Mesenchymal stem cell (in vitro differentiated cells and primary cell): ENCODE measurements around the gene GGACT.

Source experiments
- DNase-seq: peaks from one replicate; pipeline ENCODE4 v3.0.0-alpha.2; 2013
- H2AFZ ChIP-seq: one replicate; pipeline ENCODE4 v1.6.1; 2013; ENCODE audit warnings: low read depth, mild to moderate bottlenecking, control low read depth, inconsistent platforms, low read length, moderate library complexity
- H2AK5ac ChIP-seq: 2 replicates; pipeline ENCODE4 v1.6.1; 2013; ENCODE audit warnings: low read length, moderate library complexity, mild to moderate bottlenecking, inconsistent platforms; ENCODE audit not compliant: severe bottlenecking
- H2BK120ac ChIP-seq: one replicate; pipeline ENCODE4 v1.6.1; 2013; ENCODE audit warnings: low read depth, mild to moderate bottlenecking, inconsistent platforms, low read length, moderate library complexity
- H2BK12ac ChIP-seq, 2 experiments: one replicate each; pipeline ENCODE4 v1.6.1; 2013; ENCODE audit warnings: inconsistent platforms in 2 of 2, low read length in 2 of 2, mild to moderate bottlenecking in 2 of 2, moderate library complexity in 2 of 2, control low read depth in 1 of 2
- H2BK15ac ChIP-seq: one replicate; pipeline ENCODE4 v1.6.1; 2013; ENCODE audit warnings: mild to moderate bottlenecking, low read depth, inconsistent platforms; ENCODE audit not compliant: poor library complexity, severe bottlenecking
- H2BK5ac ChIP-seq: 2 replicates; pipeline ENCODE4 v1.6.1; 2013; ENCODE audit warnings: low read depth, mild to moderate bottlenecking, low read length, control low read depth, inconsistent platforms; ENCODE audit not compliant: poor library complexity, severe bottlenecking
- H3K14ac ChIP-seq, 2 experiments: one replicate each; pipeline ENCODE4 v1.6.1; 2013; ENCODE audit warnings: inconsistent platforms in 2 of 2, low read length in 2 of 2, control low read depth in 1 of 2, mild to moderate bottlenecking in 1 of 2, moderate library complexity in 1 of 2
- H3K18ac ChIP-seq, 2 experiments: one replicate each; pipeline ENCODE4 v1.6.1; 2013; ENCODE audit warnings: inconsistent platforms in 2 of 2, low read length in 2 of 2, control low read depth in 1 of 2, low read depth in 1 of 2, mild to moderate bottlenecking in 1 of 2
- H3K23ac ChIP-seq, 2 experiments: one replicate each; pipeline ENCODE4 v1.6.1; 2013; ENCODE audit warnings: inconsistent platforms in 2 of 2, low read length in 2 of 2, mild to moderate bottlenecking in 2 of 2, moderate library complexity in 2 of 2, control low read depth in 1 of 2
- H3K27ac ChIP-seq: 2 replicates; pipeline ENCODE4 v1.5.1; 2013; ENCODE audit warnings: mild to moderate bottlenecking, moderate library complexity, low read length, control low read depth, inconsistent platforms; ENCODE audit not compliant: poor library complexity, severe bottlenecking
- H3K27me3 ChIP-seq, 2 experiments: 2 replicates each; pipeline versions ENCODE4 v1.6.1 to v1.7.0; 2013; ENCODE audit warnings: low read length in 2 of 2, mild to moderate bottlenecking in 2 of 2, moderate library complexity in 2 of 2, control low read depth in 1 of 2, inconsistent platforms in 1 of 2; ENCODE audit not compliant: control insufficient read depth in 1 of 2, insufficient read depth in 1 of 2
- H3K36me3 ChIP-seq, 2 experiments: 2 replicates each; pipeline versions ENCODE4 v1.6.1 to v1.7.0; 2013; ENCODE audit warnings: low read length in 2 of 2, control low read depth in 1 of 2, inconsistent platforms in 1 of 2, low read depth in 1 of 2, mild to moderate bottlenecking in 1 of 2; ENCODE audit not compliant: insufficient read depth in 2 of 2, control insufficient read depth in 1 of 2
- H3K4ac ChIP-seq, 2 experiments: one replicate each; pipeline ENCODE4 v1.6.1; 2013; ENCODE audit warnings: inconsistent platforms in 2 of 2, low read length in 2 of 2, mild to moderate bottlenecking in 2 of 2, moderate library complexity in 2 of 2, control low read depth in 1 of 2, low read depth in 1 of 2
- H3K4me1 ChIP-seq: 2 replicates; pipeline ENCODE4 v1.6.1; 2013; ENCODE audit warnings: low read depth, low read length, control low read depth; ENCODE audit not compliant: control insufficient read depth, insufficient read depth
- H3K4me2 ChIP-seq: 2 replicates; pipeline ENCODE4 v1.6.1; 2013; ENCODE audit warnings: low read length, mild to moderate bottlenecking, inconsistent platforms; ENCODE audit not compliant: poor library complexity, severe bottlenecking
- H3K4me3 ChIP-seq, 2 experiments: 2 replicates each; pipeline versions ENCODE4 v1.5.1 to v1.7.0; 2013; ENCODE audit warnings: low read length in 2 of 2, mild to moderate bottlenecking in 2 of 2, control low read depth in 1 of 2, low read depth in 1 of 2; ENCODE audit not compliant: insufficient read depth in 1 of 2
- H3K79me1 ChIP-seq: replicated peaks from 2 replicates; pipeline ENCODE4 v1.6.1; 2013; ENCODE audit warnings: mild to moderate bottlenecking, control low read depth, low read length, inconsistent platforms; ENCODE audit not compliant: poor library complexity, severe bottlenecking
- H3K9ac ChIP-seq: 2 replicates; pipeline ENCODE4 v1.7.0; 2013; ENCODE audit warnings: mild to moderate bottlenecking, low read length, moderate library complexity
- H3K9me3 ChIP-seq: 2 replicates; pipeline ENCODE4 v1.7.0; 2013; ENCODE audit warnings: mild to moderate bottlenecking, low read length; ENCODE audit not compliant: control insufficient read depth
- H4K8ac ChIP-seq: one replicate; pipeline ENCODE4 v1.6.1; 2013; ENCODE audit warnings: inconsistent platforms, mild to moderate bottlenecking, low read length, moderate library complexity
- H4K91ac ChIP-seq: one replicate; pipeline ENCODE4 v1.6.1; 2013; ENCODE audit warnings: mild to moderate bottlenecking, low read length, inconsistent platforms
- WGBS: methylation state at CpG from one replicate; pipeline ENCODE4 v1.1.7; 2013; ENCODE audit warnings: mixed read lengths; 5-methylcytosine and 5-hydroxymethylcytosine counted together

The GGACT gene

DNA sequence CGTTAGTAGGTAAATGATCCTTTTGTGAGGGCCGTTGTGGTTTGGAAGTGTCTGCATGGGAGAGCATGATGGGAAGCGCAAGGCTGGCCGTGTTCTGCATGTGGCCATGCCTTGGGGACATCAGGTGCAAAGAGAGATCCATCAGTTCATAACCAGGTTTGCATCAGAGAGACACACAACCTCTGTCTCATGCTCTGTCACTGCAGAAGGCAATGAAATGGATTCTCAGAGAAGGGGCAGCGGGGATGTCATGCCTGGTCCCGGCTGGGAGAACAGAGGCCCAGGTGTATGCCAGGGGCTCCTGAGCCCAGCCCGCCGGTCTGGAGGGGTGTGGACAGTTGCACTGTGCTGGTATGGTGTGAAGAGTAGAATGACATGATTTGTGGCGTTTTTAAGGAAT is 60.2 kb downstream of the GGACT start:
- Histone ChIP-seq H3K9me3 (no peaks in the 10 kb centered on the region), H2BK120ac (no peak overlapping the region), H2BK12ac (no peak overlapping the region), H3K27me3 (no peaks in the 10 kb centered on the region), H3K79me1 (peaks cover 23% of the 10 kb centered on the region), H2BK15ac (no peak overlapping the region), H2AK5ac (no peak overlapping the region), H3K4me1 (peaks cover 7% of the 10 kb centered on the region), H3K14ac (no peak overlapping the region), H3K23ac (no peak overlapping the region), H3K9ac (no peak overlapping the region), H3K27ac (no peak overlapping the region), H4K91ac (no peak overlapping the region), H2BK5ac (no peak overlapping the region), H2AFZ (no peak overlapping the region), H3K4ac (no peak overlapping the region), H3K36me3 (peaks cover 34 to 64% of the 10 kb centered on the region in 2 experiments), H3K4me3 (no peak overlapping the region), H3K18ac (no peak overlapping the region), H3K4me2 (no peak overlapping the region), H4K8ac (no peak overlapping the region)
- WGBS, result 97% methylated on average over 8 of the region's 9 CpGs
- no peak for DNase-seq

DNA sequence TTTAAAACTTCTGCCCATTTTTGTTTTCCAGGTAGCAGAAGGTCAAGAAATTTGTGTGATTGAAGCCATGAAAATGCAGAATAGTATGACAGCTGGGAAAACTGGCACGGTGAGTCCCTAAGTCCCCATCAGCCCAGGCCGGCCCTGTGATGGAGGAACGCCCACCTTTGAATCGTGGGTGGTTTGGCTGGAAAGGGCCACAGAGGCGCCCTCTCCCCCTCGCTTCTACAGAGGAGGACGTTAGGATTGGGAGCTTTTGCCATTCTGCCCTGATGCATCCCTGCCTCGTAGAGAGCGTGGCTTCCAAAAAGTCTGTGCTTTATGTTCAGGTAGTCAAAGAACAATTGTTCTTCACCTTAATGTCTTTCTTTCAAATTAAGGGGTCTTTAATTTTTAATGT is 60.9 kb downstream of the GGACT start:
- Histone ChIP-seq H3K4me2 (no peak overlapping the region), H2BK12ac (no peak overlapping the region), H3K18ac (no peak overlapping the region), H3K27ac (no peak overlapping the region), H3K9me3 (no peaks in the 10 kb centered on the region), H4K91ac (no peak overlapping the region), H3K23ac (no peak overlapping the region), H2AK5ac (no peak overlapping the region), H2BK120ac (no peak overlapping the region), H2AFZ (no peak overlapping the region), H3K4me3 (no peak overlapping the region), H3K36me3 (peaks cover 31 to 56% of the 10 kb centered on the region in 2 experiments), H2BK15ac (no peak overlapping the region), H2BK5ac (no peak overlapping the region), H3K79me1 (peaks cover 23% of the 10 kb centered on the region), H3K27me3 (no peaks in the 10 kb centered on the region), H3K14ac (no peak overlapping the region), H3K4me1 (peaks cover 7% of the 10 kb centered on the region), H4K8ac (no peak overlapping the region), H3K9ac (no peak overlapping the region), H3K4ac (no peak overlapping the region)
- DNase-seq, result no peak
- WGBS, result 89% methylated on average over 9 of the region's 9 CpGs

DNA sequence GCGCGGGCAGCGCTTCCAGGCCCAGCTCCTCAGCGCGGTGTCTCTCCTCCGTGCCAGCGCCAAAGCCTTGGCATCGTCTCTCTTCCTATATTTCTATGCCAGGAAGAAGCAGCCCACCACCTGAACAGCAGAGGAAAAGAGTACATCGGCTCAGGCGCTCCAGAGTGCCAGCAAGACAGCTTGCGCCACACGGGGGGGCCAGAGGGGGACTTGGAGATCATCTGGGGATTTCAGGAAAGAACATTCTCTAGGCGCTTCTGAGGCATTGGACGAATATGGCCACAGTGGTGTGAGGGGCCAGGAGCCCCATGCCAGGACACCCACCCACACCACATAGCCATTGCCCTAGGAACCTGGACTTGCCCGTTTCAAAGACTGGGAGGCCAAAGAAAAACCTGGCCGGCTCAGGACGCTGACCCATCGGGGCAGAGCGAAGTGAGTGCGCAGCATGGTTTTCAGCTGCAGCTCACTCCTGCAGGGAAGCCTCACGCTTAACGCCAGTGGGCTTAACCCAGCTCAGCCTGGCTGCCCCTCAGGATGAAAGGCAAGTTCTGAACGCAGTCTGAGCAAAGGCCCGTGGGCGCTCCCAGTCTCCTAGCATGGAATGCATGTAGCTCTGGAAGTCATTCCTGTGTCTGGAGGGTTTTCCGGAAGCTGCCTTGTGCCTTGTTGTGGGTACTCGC is 62.1 kb downstream of the GGACT start:
- Histone ChIP-seq H2BK5ac (no peak overlapping the region), H4K8ac (no peak overlapping the region), H2AFZ (no peak overlapping the region), H3K18ac (no peak overlapping the region), H2BK15ac (no peak overlapping the region), H3K4me2 (no peak overlapping the region), H3K27ac (no peak overlapping the region), H3K36me3 (peaks cover 31 to 48% of the 10 kb centered on the region in 2 experiments), H3K4me3 (no peak overlapping the region), H3K4me1 (peaks cover 7% of the 10 kb centered on the region), H3K9me3 (no peaks in the 10 kb centered on the region), H2BK12ac (no peak overlapping the region), H3K27me3 (no peaks in the 10 kb centered on the region), H3K23ac (no peak overlapping the region), H4K91ac (no peak overlapping the region), H3K9ac (no peak overlapping the region), H3K14ac (no peak overlapping the region), H3K4ac (no peak overlapping the region), H2BK120ac (no peak overlapping the region), H3K79me1 (peaks cover 31% of the 10 kb centered on the region), H2AK5ac (no peak overlapping the region)
- DNase-seq, result no peak
- WGBS, result 93% methylated on average over 27 of the region's 27 CpGs

DNA sequence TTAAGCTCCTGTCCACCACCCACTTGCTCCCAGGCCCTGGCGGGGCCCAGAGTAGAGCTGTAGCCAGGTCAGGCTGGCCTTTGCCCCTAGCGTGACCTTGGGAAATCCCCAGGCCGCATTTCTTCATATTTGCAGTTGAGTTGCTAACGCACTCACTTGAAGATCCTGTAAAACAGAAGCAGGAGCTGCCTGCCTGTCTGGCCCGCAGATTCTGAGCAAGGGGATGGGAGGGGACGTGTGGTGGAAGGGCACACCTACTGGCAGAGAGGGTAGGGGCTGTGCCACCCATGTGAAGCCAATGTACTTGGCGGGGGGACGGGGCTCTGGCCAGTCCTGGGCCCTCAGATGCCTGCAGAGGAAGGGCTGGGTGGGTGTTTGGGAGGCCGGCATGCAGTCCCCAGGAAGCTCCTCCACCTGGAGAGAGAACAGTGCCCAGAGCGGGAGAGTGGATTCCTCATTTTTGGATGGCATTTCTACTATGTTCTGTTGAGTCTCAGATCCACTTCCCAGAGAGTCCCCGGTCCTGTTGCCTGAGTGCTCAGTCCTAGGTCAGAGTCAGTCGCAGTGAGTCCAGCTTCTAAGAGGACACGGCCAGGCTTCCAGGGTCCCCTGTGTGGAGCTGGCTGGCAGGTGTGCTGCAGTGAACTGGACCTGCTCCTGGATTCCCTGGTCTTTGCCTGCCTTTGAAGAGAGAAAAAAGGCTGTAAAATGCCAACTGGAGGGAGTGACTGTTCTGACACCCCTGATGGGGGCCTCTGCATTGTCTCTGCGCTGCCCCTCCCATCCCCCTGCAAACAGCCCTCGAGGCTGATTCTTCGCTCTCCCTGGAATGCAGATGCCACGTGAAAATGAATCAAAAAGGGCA is 62.9 kb downstream of the GGACT start:
- H3K23ac ChIP-seq, result no peak overlapping the region
- H3K4ac ChIP-seq, result no peak overlapping the region
- H2AK5ac ChIP-seq, result no peak overlapping the region
- peaks cover 33% of the 10 kb centered on the region for H3K79me1 ChIP-seq
- H3K4me2 ChIP-seq, result no peak overlapping the region
- no peaks in the 10 kb centered on the region for H3K27me3 ChIP-seq
- no peak overlapping the region for H3K4me3 ChIP-seq
- H3K4me1 ChIP-seq, result peaks cover 9% of the 10 kb centered on the region
- WGBS, result 85% methylated on average over 17 of the region's 17 CpGs
- H2BK12ac ChIP-seq, result peak overlapping the region in 1 of 2 experiments; percentile 49
- no peak overlapping the region for H3K9ac ChIP-seq
- H4K8ac ChIP-seq, result no peak overlapping the region
- H2BK15ac ChIP-seq, result no peak overlapping the region
- H3K27ac ChIP-seq, result no peak overlapping the region
- no peak overlapping the region for H4K91ac ChIP-seq
- H3K18ac ChIP-seq, result no peak overlapping the region
- no peak for DNase-seq
- H2BK5ac ChIP-seq, result no peak overlapping the region
- no peaks in the 10 kb centered on the region for H3K9me3 ChIP-seq
- no peak overlapping the region for H3K14ac ChIP-seq
- no peak overlapping the region for H2BK120ac ChIP-seq
- H2AFZ ChIP-seq, result no peak overlapping the region
- peaks cover 31 to 46% of the 10 kb centered on the region in 2 experiments for H3K36me3 ChIP-seq
